GM19025 (cell line): ENCODE results near the gene STRAP.
"Not testable (repeated sequence)": the region's sequence is repeated elsewhere in the genome, so short reads cannot be mapped to it uniquely, and the experiment has no call there.

Experiments used
- ATAC-seq: cut with Tn5 transposase; IDR thresholded peaks from one replicate; pipeline ENCODE4 v1.9.1; 2021; ENCODE audit warnings: mild to moderate bottlenecking, low read depth, moderate library complexity; ENCODE audit not compliant: unreplicated experiment

The STRAP gene

GRCh38 chr12:15863984-15864383 lies 18.2 kb upstream of the STRAP start:
- peak; percentile 79 for ATAC-seq

DNA sequence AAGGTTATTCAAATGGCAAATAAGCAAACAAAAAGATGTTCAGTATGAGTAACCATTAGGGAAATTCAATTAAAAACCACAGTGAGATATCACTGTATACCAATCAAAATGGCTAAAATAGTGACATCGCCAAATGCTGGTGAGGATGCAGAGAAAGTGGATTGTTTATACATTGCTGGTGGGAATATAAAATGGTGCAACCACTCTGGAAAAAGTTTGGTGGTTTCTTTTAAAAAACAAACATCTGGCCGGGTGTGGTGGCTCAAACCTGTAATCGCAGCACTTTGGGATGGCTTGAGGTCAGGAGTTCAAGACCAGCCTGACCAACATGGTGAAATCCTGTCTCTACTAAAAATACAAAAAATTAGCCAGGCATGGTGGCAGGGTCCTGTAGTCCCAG lies 14.0 kb upstream of the STRAP start:
- ATAC-seq = no peak

- no peak for ATAC-seq
Observed at GRCh38 chr12:15873556-15873955, 8.6 kb upstream of the STRAP start.

DNA sequence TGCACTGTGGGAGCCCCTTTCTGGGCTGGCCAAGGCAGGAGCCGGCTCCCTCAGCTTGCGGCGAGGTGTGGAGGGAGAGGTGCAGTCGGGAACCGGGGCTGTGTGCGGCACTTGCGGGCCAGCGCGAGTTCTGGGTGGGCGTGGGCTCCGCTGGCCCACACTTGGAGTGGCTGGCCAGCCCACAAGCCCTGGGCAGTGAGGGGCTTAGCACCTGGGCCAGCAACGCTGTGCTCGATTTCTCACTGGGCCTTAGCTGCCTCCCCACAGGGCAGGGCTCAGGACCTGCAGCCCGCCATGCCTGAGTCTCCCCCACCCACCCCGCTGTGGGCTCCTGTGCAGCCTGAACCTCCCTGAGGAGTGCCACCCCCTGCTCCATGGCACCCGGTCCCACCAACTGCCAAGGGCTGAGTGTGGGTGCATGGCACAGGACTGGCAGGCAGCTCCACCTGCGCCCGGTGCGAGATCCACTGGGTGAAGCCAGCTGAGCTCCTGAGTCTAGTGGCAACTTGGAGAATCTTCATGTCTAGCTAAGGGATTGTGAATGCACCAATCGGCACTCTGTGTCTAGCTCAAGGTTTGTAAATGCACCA lies 7.5 kb upstream of the STRAP start:
- ATAC-seq = not testable (repeated sequence)

- no peak for ATAC-seq
Observed at GRCh38 chr12:15875863-15876262, 6.3 kb upstream of the STRAP start.

DNA sequence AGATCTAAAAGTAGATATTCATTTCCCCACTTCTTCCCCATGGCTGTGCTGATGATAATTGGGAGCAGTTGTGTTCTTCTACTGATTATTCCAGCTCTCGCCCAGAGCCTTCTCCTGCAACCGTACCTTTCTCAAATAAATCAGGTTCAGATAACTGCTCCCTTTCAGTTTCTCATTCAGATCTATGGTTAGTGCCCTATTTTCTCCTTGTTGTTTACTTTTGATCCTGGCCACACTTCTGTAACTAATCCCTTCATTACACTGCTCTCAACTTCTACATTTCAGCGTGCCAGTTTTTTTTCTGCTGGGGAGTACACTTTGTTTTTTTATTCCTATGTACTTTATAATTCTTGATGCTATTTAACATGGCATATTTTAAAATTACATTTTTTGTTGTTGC lies 2.8 kb upstream of the STRAP start:
- no peak for ATAC-seq

GRCh38 chr12:15880721-15881120 lies 1.5 kb upstream of the STRAP start:
- ATAC-seq = no peak

DNA sequence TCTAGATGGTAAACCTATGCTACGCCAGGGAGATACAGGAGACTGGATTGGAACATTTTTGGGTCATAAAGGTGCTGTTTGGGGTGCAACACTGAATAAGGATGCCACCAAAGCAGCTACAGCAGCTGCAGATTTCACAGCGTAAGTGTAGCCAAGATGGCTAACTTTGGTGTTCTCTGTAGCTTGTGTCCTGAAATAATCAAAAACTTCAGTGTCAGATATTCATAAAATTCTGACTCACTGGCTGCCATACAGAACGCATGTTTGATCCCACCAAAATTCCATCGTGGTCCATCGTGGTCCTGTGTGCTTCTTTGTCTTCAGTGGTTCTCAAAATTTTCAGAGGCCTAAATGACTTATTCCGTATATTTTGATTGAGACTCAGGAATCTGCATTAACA lies 1.3 kb downstream of the STRAP start:
- no peak for ATAC-seq

- no peak for ATAC-seq
Observed at GRCh38 chr12:15886372-15887042, 4.3 kb downstream of the STRAP start.

DNA sequence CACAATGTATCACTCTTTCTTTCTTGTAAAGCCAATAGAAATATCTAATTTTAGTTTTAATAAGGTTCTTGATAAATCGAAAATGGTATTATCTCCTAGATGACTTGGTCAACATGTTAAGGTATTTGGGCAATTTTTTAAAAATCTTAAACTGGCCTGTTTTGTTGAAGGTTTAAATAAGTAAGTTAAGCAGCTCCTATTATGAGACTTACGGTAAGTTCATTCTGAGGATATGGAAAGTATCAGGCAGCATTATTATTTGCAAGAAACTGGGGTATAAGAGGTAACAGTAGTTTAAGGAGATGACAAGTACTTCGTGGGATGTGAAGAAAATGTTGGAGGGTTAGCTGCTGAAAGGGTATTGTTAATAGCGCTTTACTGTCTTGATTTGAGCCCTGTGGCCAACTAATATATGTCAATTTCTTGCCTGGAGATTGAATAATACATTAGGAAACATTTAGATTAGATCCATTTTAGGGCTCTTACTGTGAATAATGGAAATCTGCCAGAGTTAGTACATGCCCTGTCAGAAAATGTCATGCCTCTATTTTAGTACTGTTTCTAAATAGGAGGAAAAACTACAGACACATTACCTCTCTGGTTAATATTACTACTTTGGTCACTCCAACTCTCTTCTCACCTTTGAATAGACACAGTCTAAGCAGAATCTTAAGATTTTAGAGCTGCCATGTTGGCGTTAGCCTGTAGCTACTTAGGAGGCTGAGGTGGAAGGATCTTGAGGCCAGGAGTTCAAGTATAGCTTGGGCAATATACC lies 5.0 kb downstream of the STRAP start:
- no peak for ATAC-seq

DNA sequence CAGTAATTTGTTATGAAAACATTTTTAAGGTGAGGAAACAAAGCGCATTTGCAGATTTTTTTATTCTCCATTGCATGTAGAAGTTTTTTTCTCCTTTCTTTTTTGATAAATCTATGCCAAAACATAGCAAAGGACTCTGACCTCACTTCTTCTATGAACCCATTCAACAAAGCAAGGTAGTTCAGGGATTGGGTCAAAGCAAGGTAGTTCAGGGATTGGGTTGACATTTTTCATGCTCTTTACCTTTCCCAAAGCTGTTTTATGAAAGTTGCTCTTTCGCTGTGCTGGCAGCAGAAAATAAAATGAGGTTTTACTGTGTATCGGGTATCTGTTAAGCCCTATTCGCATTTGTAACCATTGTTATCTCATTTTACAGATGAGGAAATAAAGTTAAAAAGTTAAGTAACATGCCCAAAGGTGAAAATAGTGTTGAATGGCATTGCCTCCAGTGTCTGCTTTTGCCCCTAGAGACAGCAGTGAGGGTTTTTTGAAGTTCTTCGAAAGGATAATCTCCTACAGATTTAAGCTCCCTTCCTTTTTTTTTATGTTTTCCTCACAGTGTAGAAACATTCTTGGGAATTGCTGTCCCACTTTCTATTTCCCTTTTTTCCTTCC lies 10.6 kb downstream of the STRAP start:
- ATAC-seq = no peak

DNA sequence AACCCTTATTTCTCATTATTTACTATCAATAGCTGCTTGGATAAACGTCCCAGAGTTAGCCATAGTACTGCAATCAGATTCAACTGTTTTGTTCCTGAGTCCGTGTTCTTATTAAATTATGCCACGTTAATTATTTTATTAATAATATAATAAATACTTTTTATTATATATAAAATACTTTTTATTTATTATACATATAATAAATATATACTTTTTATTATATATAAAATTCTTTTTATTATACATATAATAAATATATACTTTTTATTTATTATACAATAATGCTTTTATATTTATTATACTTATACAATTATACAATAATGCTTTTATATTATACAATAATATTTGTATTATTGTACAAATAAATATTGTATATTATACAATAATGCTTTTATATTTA lies 11.1 kb downstream of the STRAP start:
- ATAC-seq = no peak

DNA sequence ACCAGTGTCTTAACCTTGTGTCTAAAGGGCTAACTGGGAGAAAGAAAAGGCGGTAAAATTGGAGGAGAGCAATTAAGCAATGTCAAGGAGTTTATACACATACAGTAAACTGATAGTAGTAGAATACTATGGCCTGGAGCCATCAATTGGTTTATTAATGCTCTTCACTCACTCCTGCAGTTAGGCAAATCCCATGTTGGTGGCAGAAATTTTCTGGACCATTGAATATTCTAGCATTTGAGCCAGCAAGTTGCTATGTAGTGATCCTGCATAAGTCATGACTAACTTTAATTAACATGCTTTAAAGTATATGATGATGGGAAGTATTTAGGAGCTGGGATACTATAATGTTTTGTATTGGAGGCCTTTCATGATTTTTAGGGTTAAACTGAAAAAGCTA lies 14.7 kb downstream of the STRAP start:
- ATAC-seq = no peak

GRCh38 chr12:15897433-15897832 lies 15.2 kb downstream of the STRAP start:
- ATAC-seq = no peak

DNA sequence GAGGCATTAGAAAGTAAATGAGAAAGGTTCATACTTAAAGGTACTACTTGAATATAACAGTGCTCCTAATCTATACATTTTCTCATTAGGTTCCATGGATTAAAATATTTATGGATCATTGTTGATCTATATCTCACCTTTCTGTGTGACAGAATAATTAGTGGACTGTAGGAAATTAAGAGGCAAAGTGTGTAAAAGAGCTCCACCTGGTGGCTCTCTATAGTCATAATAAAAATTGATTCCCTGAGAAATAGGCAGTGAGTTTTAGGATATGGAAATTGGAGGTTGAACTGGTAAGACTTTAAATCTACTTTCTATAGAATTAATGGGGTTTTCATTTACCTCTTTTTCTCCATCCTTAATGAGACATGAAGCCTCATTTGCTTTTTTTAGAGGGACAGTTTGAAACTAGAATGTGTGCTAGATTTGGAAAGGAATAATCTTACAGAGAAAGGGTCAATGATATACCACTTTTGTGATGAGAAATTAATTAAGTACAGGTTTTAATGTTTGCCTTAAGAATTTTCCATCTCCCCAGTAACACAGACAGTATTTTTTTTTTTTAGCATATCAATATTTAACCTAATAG lies 17.2 kb downstream of the STRAP start:
- ATAC-seq = no peak

- ATAC-seq = no peak
Observed at GRCh38 chr12:15904378-15904920, 22.3 kb downstream of the STRAP start.

- no peak for ATAC-seq
Observed at GRCh38 chr12:15910468-15910863, 28.3 kb downstream of the STRAP start.

- ATAC-seq = peak; percentile 95
Observed at GRCh38 chr12:15910864-15911721, 28.9 kb downstream of the STRAP start, which contains the start of gene DERA. TSS of gene DERA (plus strand) at chr12:15911332. CDS start at chr12:15911384, 52 bp downstream.

DNA sequence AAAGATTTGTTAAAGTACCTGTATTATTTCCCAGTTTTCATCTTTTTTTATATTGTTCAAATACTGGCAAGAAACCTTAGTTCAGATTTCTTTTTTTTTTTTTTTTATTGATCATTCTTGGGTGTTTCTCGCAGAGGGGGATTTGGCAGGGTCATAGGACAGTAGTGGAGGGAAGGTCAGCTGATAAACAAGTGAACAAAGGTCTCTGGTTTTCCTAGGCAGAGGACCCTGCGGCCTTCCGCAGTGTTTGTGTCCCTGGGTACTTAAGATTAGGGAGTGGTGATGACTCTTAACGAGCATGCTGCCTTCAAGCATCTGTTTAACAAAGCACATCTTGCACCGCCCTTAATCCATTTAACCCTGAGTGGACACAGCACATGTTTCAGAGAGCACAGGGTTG lies 29.7 kb downstream of the STRAP start:
- not testable (repeated sequence) for ATAC-seq

- ATAC-seq = not testable (repeated sequence)
Observed at GRCh38 chr12:15914131-15914530, 31.9 kb downstream of the STRAP start.
